Thyroid gland (tissue), 4 donors: ENCODE measurements around the gene SHROOM4. TPM values are rescaled to one million over a fixed set of nuclear protein-coding genes. Genes with fewer than 3 reads are reported as not detected.
A peak's percentile ranks its signal among the peaks of the same experiment; 100 is the strongest.

ENCODE experiments used
- DNase-seq, 2 donors: peaks; one replicate each; pipeline ENCODE4 v3.0.0-alpha.2; 2019
- H3K27ac ChIP-seq, 3 donors: fragments of 200-600 bp; sonication (generic); 1 replicate in 2 of 3; 2 replicates in 1 of 3; pipeline ENCODE4 v1.5.1; 2016 to 2019; ENCODE audit warnings: mild to moderate bottlenecking in 1 of 3, moderate library complexity in 1 of 3
- H3K27me3 ChIP-seq: fragments of 200-600 bp; sonication (generic); one replicate; pipeline ENCODE4 v1.5.1; 2019
- H3K36me3 ChIP-seq, 2 donors: fragments of 200-600 bp; sonication (generic); one replicate each; pipeline ENCODE4 v1.5.1; 2016 to 2019
- H3K4me1 ChIP-seq, 2 donors: fragments of 200-600 bp; sonication (generic); one replicate each; pipeline ENCODE4 v1.5.1; 2017 to 2019
- H3K4me3 ChIP-seq, 3 donors: fragments of 200-600 bp; sonication (generic); replicated peaks in 1 of 3; 1 replicate in 2 of 3; 2 replicates in 1 of 3; pipeline ENCODE4 v1.5.1; 2016; ENCODE audit warnings: mild to moderate bottlenecking in 1 of 3
- H3K9me3 ChIP-seq: fragments of 200-600 bp; sonication (generic); one replicate; pipeline ENCODE4 v1.5.1; 2017
- CTCF ChIP-seq, 6 experiments: fragments of 200-600 bp in 3 of 6; fragments of 450-650 bp in 3 of 6; sonication (generic) in 3 of 6; IDR thresholded peaks; one replicate each; pipeline ENCODE4 v1.5.1; 2016 to 2019; ENCODE audit warnings: antibody characterized with exemption in 6 of 6, mild to moderate bottlenecking in 2 of 6, inconsistent platforms in 1 of 6, moderate library complexity in 1 of 6
- POLR2A ChIP-seq, 2 donors: fragments of 450-650 bp; IDR thresholded peaks; one replicate each; pipeline ENCODE4 v1.6.1; 2017; ENCODE audit warnings: antibody characterized with exemption in 2 of 2, mild to moderate bottlenecking in 2 of 2, moderate library complexity in 1 of 2
- WGBS, 2 donors: methylation state at CpG; one replicate each; pipeline ENCODE4 v1.1.5; 2017; 5-methylcytosine and 5-hydroxymethylcytosine counted together
- intact Hi-C: fragments of 100-400 bp; cut with DNase I; formaldehyde crosslinking; loops from one replicate; pipeline ENCODE4 v1.15.1; 2023
- total RNA-seq, 4 donors: library from RNA; depleted of rRNA; stranded (reverse); fragments of >200 nt; gene quantifications; one replicate each; pipeline ENCODE4 v1.2.3, GENCODE V29; 2016

The SHROOM4 gene
- total RNA-seq: 10 to 100 TPM in 1 of 4 donors, 1 to 10 TPM in 3; 4.1 to 10.8 (median 6.9) TPM

- Histone ChIP-seq H3K36me3 (no peaks in the 10 kb centered on the region), H3K9me3 (no peaks in the 10 kb centered on the region), H3K4me1 (no peaks in the 10 kb centered on the region), H3K4me3 (peak within 1 kb of the TSS in 2 of 3 donors; percentile 23 to 35), H3K27me3 (no peaks in the 10 kb centered on the region), H3K27ac (no peak within 1 kb of the TSS)
- WGBS, 2 donors: 2 to 4% methylated on average over 22 to 32 of the region's 47 CpGs
- intact Hi-C loops: no loop called here
- peak; percentile 35 to 37 for DNase-seq
- no peak for TF ChIP-seq POLR2A (IDR thresholded peaks at IDR 0.05)
- no peak for TF ChIP-seq CTCF (IDR thresholded peaks at IDR 0.05)
Observed at GRCh38 chrX:50813843-50814661, at the start of gene SHROOM4. SHROOM4 (minus strand) TSS chrX:50814194; CDS start chrX:50814018, 176 bp downstream.

- H3K36me3 ChIP-seq: no peaks in the 10 kb centered on the region
- no peak for DNase-seq
- 95 to 100% methylated on average over 1 of the region's 1 CpG for WGBS, 2 donors
- no peak overlapping the region for H3K4me3 ChIP-seq
- no peaks in the 10 kb centered on the region for H3K27me3 ChIP-seq
- no peak overlapping the region for H3K27ac ChIP-seq
- H3K4me1 ChIP-seq: no peaks in the 10 kb centered on the region
- TF ChIP-seq CTCF (IDR thresholded peaks at IDR 0.05): no peak
- H3K9me3 ChIP-seq: no peaks in the 10 kb centered on the region
- intact Hi-C loops: no loop called here
Observed at GRCh38 chrX:50863471-50863870, 49.5 kb upstream of the SHROOM4 start.

- intact Hi-C loops: no loop called here
- Histone ChIP-seq H3K27ac (no peak overlapping the region), H3K4me1 (no peaks in the 10 kb centered on the region), H3K27me3 (no peaks in the 10 kb centered on the region), H3K9me3 (no peaks in the 10 kb centered on the region), H3K36me3 (no peaks in the 10 kb centered on the region), H3K4me3 (no peak overlapping the region)
- WGBS, 2 donors: 90 to 100% methylated on average over 3 of the region's 3 CpGs
- no peak for DNase-seq
- TF ChIP-seq CTCF (IDR thresholded peaks at IDR 0.05) (no peak), POLR2A (IDR thresholded peaks at IDR 0.05) (no peak)
Observed at GRCh38 chrX:50860518-50860917, 46.5 kb upstream of the SHROOM4 start.

- WGBS, 2 donors: 86 to 89% methylated on average over 3 of the region's 3 CpGs
- TF ChIP-seq POLR2A (IDR thresholded peaks at IDR 0.05) (no peak), CTCF (IDR thresholded peaks at IDR 0.05) (no peak)
- Histone ChIP-seq H3K4me1 (no peaks in the 10 kb centered on the region), H3K36me3 (no peaks in the 10 kb centered on the region), H3K27me3 (no peaks in the 10 kb centered on the region), H3K27ac (no peak overlapping the region), H3K4me3 (no peak overlapping the region), H3K9me3 (no peaks in the 10 kb centered on the region)
- intact Hi-C loops: no loop called here
- no peak for DNase-seq
Observed at GRCh38 chrX:50858548-50858947, 44.6 kb upstream of the SHROOM4 start.

GRCh38 chrX:50853399-50853798 lies 39.4 kb upstream of the SHROOM4 start:
- intact Hi-C loops: no loop called here
- no peaks in the 10 kb centered on the region for H3K27me3 ChIP-seq
- 71 to 89% methylated on average over 1 of the region's 1 CpG for WGBS, 2 donors
- no peaks in the 10 kb centered on the region for H3K4me1 ChIP-seq
- H3K27ac ChIP-seq: no peak overlapping the region
- TF ChIP-seq CTCF (IDR thresholded peaks at IDR 0.05) (no peak), POLR2A (IDR thresholded peaks at IDR 0.05) (no peak)
- no peaks in the 10 kb centered on the region for H3K36me3 ChIP-seq
- no peaks in the 10 kb centered on the region for H3K9me3 ChIP-seq
- no peak for DNase-seq
- no peak overlapping the region for H3K4me3 ChIP-seq
